Gastrocnemius medialis (tissue), 4 donors: ENCODE results near the gene LDLRAD4. TPM values are rescaled to one million over a fixed set of nuclear protein-coding genes. Genes with fewer than 3 reads are reported as not detected.

ENCODE experiments used
- ATAC-seq, 2 donors: fragments of 150-250 bp; one replicate each; pipeline ENCODE4 v1.9.1; 2016
- DNase-seq, 2 donors: peaks; one replicate each; pipeline ENCODE4 v3.0.0-alpha.2; 2019
- H3K27ac ChIP-seq, 4 donors: fragments of 200-600 bp; sonication (generic); 1 replicate in 1 of 4; 2 replicates in 3 of 4; pipeline ENCODE4 v1.5.1; 2016 to 2018; ENCODE audit warnings: mild to moderate bottlenecking in 2 of 4, moderate library complexity in 1 of 4
- H3K27me3 ChIP-seq, 3 donors: fragments of 200-600 bp; sonication (generic) in 2 of 3; 1 replicate in 1 of 3; 2 replicates in 2 of 3; pipeline versions ENCODE4 v1.5.1 to v1.6.0; 2016 to 2019; ENCODE audit warnings: mild to moderate bottlenecking in 1 of 3, moderate library complexity in 1 of 3
- H3K36me3 ChIP-seq, 2 donors: fragments of 200-600 bp; sonication (generic) in 1 of 2; one replicate each; pipeline ENCODE4 v1.5.1; 2017 to 2018
- H3K4me1 ChIP-seq, 2 donors: fragments of 200-600 bp; sonication (generic) in 1 of 2; one replicate each; pipeline ENCODE4 v1.5.1; 2016 to 2017; ENCODE audit warnings: mild to moderate bottlenecking in 2 of 2
- H3K4me3 ChIP-seq, 4 donors: fragments of 200-600 bp; sonication (generic) in 3 of 4; 1 replicate in 1 of 4; 2 replicates in 3 of 4; pipeline ENCODE4 v1.5.1; 2016 to 2019; ENCODE audit warnings: mild to moderate bottlenecking in 2 of 4
- H3K9me3 ChIP-seq, 3 donors: fragments of 200-600 bp; sonication (generic) in 2 of 3; 1 replicate in 1 of 3; 2 replicates in 2 of 3; pipeline ENCODE4 v1.5.1; 2016 to 2019
- POLR2A ChIP-seq, 2 donors: fragments of 450-650 bp; IDR thresholded peaks; one replicate each; pipeline ENCODE4 v1.6.1; 2017; ENCODE audit warnings: antibody characterized with exemption in 2 of 2, mild to moderate bottlenecking in 2 of 2, moderate library complexity in 2 of 2
- in situ Hi-C, 4 donors: fragments of 200-750 bp; cut with MboI; loops; one replicate each; pipeline versions ENCODE4 v1.15.0 to v1.8.0; 2017; ENCODE audit warnings: low sequenced_read_pairs in 4 of 4
- intact Hi-C: fragments of 100-400 bp; cut with DNase I; formaldehyde crosslinking; loops from one replicate; pipeline ENCODE4 v1.15.1; 2023; ENCODE audit warnings: low total_unique reads
- total RNA-seq, 4 donors: library from RNA; depleted of rRNA; stranded (reverse); fragments of >200 nt; gene quantifications; one replicate each; pipeline versions ENCODE4 v1.1.0 to v1.2.3, GENCODE V29; 2016
- TF ChIP-seq, protein P1 (sequence below), 5 experiments: fragments of 450-650 bp in 3 of 5; fragments of 200-600 bp in 2 of 5; sonication (generic) in 2 of 5; IDR thresholded peaks in 4 of 5; conservative IDR thresholded peaks in 1 of 5; 1 replicate in 4 of 5; 2 replicates in 1 of 5; pipeline ENCODE4 v1.5.1; 2016 to 2019; ENCODE audit warnings: antibody characterized with exemption in 5 of 5, mild to moderate bottlenecking in 3 of 5, moderate library complexity in 3 of 5

LDLRAD4 gene
- total RNA-seq, 4 donors from 2014 or later = 3.9 to 11.1 (median 6.5) TPM

GRCh38 chr18:13288509-13289133 lies 70.1 kb downstream of the LDLRAD4 start:
- in situ Hi-C loops (no loop called here), intact Hi-C loops (loop anchor here (10.0 kb wide), 1 partner anchor 246 kb away; no protein-coding TSS in a partner anchor)
- DNase-seq (no peak), ATAC-seq (no peak)
- Histone ChIP-seq H3K9me3 (no peaks in the 10 kb centered on the region), H3K27ac (no peak overlapping the region), H3K4me1 (no peaks in the 10 kb centered on the region), H3K4me3 (no peak overlapping the region), H3K27me3 (no peaks in the 10 kb centered on the region), H3K36me3 (no peaks in the 10 kb centered on the region)
- no peak for TF ChIP-seq POLR2A (IDR thresholded peaks at IDR 0.05)
- TF ChIP-seq, protein P1, sequence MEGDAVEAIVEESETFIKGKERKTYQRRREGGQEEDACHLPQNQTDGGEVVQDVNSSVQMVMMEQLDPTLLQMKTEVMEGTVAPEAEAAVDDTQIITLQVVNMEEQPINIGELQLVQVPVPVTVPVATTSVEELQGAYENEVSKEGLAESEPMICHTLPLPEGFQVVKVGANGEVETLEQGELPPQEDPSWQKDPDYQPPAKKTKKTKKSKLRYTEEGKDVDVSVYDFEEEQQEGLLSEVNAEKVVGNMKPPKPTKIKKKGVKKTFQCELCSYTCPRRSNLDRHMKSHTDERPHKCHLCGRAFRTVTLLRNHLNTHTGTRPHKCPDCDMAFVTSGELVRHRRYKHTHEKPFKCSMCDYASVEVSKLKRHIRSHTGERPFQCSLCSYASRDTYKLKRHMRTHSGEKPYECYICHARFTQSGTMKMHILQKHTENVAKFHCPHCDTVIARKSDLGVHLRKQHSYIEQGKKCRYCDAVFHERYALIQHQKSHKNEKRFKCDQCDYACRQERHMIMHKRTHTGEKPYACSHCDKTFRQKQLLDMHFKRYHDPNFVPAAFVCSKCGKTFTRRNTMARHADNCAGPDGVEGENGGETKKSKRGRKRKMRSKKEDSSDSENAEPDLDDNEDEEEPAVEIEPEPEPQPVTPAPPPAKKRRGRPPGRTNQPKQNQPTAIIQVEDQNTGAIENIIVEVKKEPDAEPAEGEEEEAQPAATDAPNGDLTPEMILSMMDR (IDR thresholded peaks at IDR 0.05 in 4 of 5, conservative IDR thresholded peaks at IDR 0.05 in 1 of 5) = no peak

GRCh38 chr18:13289481-13290205 lies 71.1 kb downstream of the LDLRAD4 start:
- no peak overlapping the region for H3K4me3 ChIP-seq
- no peak for ATAC-seq
- H3K9me3 ChIP-seq = no peaks in the 10 kb centered on the region
- intact Hi-C loops = loop anchor here (10.0 kb wide), 1 partner anchor 245 kb away; no protein-coding TSS in a partner anchor
- H3K36me3 ChIP-seq = no peaks in the 10 kb centered on the region
- no peak overlapping the region for H3K27ac ChIP-seq
- in situ Hi-C loops = no loop called here
- DNase-seq = no peak
- H3K4me1 ChIP-seq = no peaks in the 10 kb centered on the region
- TF ChIP-seq, protein P1 (IDR thresholded peaks at IDR 0.05 in 4 of 5, conservative IDR thresholded peaks at IDR 0.05 in 1 of 5) = no peak
- H3K27me3 ChIP-seq = no peaks in the 10 kb centered on the region

DNA sequence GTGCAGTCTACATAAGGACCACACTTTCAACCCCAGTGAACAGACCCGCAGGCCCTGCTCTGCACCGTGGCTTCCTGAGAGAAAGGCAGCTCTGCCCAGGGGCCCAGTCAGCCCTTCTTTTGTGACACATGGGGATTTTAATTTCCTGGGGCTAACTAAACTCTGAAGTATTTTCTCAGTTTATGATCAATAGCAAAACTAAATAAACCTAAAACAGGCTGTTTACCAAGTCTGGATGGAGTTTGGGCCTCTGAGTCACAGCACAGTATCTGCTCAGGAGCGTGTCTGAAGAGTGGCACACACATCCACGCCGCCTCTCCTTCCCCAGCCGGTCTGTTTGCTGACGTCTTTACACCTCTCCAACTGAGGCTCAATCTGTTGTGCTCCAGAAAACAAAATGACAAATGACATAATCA lies 72.3 kb downstream of the LDLRAD4 start:
- no peak overlapping the region for H3K27ac ChIP-seq
- DNase-seq = no peak
- TF ChIP-seq, protein P1 (IDR thresholded peaks at IDR 0.05 in 4 of 5, conservative IDR thresholded peaks at IDR 0.05 in 1 of 5) = no peak
- no peak for TF ChIP-seq POLR2A (IDR thresholded peaks at IDR 0.05)
- in situ Hi-C loops = no loop called here
- no peak overlapping the region for H3K4me3 ChIP-seq
- no peak for ATAC-seq
- H3K4me1 ChIP-seq = no peaks in the 10 kb centered on the region
- no peaks in the 10 kb centered on the region for H3K27me3 ChIP-seq
- H3K36me3 ChIP-seq = no peaks in the 10 kb centered on the region
- intact Hi-C loops = no loop called here
- H3K9me3 ChIP-seq = no peaks in the 10 kb centered on the region

DNA sequence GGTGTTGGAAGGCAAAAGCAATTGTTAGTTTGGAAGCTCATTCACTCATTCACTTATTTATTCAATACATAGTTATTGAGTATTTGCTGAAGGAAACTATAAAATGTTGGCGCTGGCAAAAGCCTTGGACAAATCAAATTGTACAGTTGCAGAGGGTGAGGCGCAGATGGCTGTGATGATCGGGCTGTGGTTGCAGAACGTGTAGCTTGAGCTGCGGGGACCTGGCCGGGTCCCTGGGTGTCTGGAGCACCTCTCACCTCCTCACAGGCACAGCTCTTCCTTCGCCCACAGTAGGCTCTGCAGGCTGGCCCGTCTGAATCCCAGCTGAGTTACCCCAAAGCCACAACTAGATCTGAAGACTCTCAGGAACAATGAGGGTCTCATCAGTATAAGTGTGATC lies 72.7 kb downstream of the LDLRAD4 start:
- Histone ChIP-seq H3K4me1 (no peaks in the 10 kb centered on the region), H3K9me3 (no peaks in the 10 kb centered on the region), H3K27ac (no peak overlapping the region), H3K4me3 (no peak overlapping the region), H3K36me3 (no peaks in the 10 kb centered on the region), H3K27me3 (no peaks in the 10 kb centered on the region)
- ATAC-seq = no peak
- intact Hi-C loops (no loop called here), in situ Hi-C loops (no loop called here)
- no peak for DNase-seq
- TF ChIP-seq, protein P1 (IDR thresholded peaks at IDR 0.05 in 4 of 5, conservative IDR thresholded peaks at IDR 0.05 in 1 of 5) = no peak
- TF ChIP-seq POLR2A (IDR thresholded peaks at IDR 0.05) = no peak
